HG02798 (cell line): ENCODE measurements around the gene ANKDD1A.
A peak's percentile ranks its signal among the peaks of the same experiment; 100 is the strongest.

Experiments
- ATAC-seq: cut with Tn5 transposase; IDR thresholded peaks from one replicate; pipeline ENCODE4 v1.9.1; 2021; ENCODE audit warnings: mild to moderate bottlenecking; ENCODE audit not compliant: unreplicated experiment, poor library complexity

ANKDD1A gene

DNA sequence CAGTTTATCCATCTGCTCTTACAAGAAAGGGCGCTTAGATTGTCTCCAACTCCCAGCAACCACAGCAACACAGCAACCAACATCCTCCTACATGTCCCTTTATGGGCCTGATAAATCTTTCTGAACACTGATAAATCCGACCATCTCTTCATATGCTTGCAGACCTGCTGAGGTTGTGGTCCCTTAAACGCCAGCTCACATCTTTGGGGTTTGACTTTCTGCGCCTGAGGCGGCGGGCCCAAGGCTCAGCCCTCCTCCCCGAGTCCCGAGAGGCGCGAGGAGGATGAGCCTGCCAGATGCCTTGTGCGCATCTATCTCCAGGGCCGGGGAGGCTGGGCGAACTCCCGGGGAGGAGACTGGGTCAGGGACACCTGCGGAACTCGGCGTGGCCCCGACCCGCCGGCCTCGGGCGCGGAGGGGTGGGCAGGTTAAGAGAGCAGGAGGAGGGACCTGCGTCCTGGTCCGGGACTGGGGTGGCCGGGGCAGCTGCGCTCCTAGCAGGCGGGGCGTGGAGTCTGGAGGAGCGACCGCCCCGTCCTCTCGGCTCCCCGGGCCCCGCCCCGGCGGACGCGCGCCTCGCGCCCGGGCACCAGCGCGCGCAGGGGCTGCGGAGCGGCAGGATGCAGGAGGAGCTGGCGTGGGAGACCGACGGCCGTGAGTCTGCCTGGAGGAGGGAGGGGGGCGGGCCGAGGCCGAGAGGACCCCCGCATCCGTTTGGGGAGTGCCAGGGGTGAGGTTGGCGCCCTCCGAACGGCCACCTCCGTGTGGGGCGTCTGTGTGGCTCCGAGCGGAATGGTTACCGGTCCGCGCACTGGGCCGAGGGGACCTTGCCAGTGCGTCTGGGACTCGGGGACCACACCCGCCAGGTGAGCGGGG lies at the start of gene ANKDD1A:
Gene ANKDD1A (plus strand): TSS at position 592 of the 876 bp plus-strand sequence. CDS start 29 bp downstream, at position 621.
- ATAC-seq: peak; percentile 68

DNA sequence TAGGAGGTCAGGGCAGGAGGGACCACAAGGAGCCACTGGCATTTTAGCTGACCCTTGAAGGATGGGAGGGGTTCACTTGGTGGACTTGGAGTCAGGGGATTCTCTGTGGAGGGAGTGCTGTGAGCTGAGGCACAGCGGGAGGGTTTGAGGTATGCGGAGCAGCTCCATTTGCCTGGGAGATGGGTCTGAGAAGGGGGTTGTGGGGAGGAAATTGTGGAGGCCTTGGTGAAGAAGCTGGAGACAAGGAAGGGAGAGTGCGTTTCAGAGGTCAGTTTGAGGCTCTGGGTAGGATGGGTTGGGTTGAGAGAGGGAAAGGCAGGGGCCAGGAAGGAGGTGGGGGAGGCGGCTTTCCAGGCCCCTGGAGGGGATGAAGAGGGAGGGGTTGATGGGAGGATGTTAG lies 49.7 kb upstream of the ANKDD1A start:
- ATAC-seq: no peak

DNA sequence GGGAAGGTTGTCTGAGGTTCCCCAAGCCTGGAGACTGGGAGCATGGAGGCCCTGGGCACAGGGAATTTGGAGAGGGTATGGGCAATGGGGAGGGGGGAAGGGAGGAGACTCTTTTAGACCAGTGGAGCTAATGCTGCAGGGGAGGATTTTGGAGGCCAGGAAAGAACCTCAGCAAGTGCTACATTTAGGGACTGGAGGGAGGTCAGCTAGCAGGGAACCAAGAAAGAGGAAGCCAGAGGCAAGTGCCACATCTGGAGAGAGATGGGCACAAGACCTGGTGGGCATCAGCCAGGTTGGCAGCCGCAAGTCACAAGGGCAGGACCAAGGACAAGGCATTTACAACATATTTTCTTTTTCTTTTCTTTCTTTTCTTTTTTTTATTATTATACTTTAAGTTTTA lies 49.3 kb upstream of the ANKDD1A start:
- no peak for ATAC-seq

DNA sequence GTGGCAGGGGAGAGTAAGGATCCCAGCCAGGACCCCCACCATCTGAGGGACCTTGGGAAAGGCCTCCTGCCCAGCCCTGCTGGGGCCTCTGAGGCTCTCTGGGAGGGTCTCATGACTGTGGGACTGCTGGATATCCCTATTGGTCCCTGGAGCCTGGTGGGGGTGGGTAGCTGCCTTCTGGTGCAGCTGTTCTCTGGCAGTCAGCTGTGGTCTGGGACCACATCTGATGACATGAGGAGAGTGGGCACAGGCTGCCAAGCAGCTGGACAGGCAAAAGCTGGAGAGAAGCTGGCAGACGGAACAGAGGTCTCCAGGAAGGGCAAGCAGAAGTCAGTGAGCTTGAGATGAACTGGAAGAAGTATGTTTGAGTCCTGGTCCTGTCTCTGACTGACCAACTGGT lies 47.6 kb upstream of the ANKDD1A start:
- ATAC-seq: no peak

DNA sequence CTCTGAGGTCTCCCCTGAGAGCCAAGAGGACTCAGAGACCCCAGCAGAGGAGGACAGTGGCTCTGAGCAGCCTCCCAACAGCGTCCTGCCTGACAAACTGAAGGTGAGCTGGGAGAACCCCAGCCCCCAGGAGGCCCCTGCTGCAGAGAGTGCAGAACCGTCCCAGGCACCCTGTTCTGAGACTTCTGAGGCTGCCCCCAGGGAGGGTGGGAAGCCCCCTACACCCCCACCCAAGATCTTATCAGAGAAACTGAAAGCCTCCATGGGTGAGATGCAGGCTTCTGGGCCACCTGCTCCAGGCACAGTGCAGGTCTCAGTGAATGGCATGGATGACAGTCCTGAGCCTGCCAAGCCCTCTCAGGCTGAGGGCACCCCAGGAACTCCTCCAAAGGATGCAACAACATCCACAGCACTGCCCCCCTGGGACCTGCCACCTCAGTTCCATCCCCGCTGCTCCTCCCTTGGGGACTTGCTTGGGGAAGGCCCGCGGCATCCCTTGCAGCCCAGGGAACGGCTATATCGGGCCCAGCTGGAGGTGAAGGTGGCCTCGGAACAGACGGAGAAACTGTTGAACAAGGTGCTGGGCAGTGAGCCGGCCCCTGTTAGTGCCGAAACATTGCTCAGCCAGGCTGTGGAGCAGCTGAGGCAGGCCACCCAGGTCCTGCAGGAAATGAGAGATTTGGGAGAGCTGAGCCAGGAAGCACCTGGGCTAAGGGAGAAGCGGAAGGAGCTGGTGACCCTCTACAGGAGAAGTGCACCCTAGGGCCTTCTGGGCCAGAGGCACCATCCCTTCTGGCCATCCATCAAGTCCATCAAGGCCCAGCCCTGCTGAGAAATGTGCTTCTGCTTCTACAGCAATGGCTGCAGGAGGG lies 46.3 kb upstream of the ANKDD1A start:
- peak; percentile 53 for ATAC-seq

DNA sequence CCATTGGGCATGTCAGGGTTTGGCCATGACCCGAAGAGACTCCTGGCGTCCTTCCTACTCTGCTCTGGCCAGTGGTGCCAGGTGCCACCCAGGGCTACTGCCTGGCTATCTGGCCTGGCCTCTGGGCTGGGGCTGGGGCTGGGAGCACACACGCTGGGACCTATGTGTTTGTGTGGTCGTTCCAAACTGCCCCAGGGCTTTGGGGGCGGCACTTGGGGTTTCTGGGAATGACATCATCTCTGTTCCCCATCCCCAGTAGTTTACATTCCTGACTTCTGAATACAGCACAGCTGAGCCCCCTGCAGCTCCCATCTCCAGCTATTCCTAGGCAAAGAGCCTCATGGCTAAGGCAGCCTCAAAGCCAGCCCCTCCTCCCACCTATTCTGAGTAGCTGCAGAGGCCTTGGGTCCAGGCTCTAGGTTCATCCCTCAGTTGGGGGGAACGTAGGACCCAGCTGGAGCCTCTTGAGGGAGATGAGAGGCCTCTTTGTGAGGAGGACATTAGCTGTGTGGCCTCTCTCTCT lies 45.6 kb upstream of the ANKDD1A start:
- no peak for ATAC-seq

DNA sequence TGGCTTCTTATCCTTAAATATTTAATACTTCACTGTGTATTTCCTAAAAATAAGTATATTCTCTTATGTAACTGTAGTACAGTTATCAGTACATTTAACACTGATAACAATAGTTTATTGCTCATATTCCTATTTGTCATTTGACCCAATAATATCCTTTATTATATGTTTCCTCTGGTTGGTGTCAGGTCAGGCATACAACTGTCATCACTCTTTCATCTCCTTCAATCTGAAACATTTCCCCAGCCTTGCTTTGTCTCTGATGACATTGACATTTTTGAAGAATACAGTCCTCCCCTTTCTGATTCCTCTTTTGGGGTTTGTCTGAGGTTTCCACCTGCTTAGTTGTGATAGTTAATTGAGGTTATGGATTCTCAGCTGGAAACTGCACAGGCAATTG lies 42.2 kb upstream of the ANKDD1A start:
- ATAC-seq: no peak

DNA sequence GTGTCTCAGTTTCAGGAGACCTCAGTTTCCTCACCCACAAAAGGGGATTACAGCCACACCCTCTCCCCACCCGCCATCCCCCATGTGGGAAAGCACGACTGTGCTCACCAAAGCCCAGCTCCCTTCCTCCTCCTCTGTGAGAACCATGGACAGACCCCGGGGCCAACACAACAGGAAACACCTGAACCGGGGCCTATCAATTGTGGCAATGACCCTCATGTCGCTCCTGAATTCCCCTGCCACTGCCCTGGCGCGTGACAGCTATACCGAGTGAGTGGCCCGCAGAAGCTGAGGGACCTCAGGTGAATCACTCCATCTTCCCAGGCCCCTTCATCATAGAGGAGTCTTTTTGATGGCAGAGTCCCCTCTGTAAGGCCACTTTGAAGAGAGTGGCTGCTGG lies 41.3 kb upstream of the ANKDD1A start:
- no peak for ATAC-seq

DNA sequence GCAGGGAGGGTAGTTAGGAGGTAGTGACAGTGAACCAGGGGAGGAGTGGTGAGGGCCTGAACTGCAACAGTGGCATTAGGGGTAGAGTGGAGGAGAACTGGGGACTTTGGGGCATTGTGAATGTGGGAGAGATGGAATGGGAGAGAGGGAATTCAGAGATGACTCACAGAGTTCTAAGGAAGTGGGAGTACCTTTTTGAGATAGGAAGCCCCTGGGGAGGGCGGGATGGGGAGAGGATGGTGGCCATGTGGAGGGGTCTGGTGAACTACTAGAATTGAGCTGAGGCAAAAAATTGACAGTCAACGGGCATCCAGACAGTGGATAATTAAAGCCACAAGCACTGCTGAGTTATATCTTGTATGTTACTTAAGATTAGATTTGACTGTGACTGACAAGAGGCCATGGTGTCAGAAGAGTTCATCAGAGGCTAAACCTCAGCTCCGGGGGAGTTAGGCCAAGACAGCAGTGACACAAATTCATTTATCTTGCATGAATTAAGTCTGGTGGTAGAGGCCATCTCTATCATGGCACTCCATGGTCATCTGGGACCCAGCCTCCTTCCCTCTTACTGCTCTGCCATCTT lies 36.0 kb upstream of the ANKDD1A start:
- no peak for ATAC-seq

DNA sequence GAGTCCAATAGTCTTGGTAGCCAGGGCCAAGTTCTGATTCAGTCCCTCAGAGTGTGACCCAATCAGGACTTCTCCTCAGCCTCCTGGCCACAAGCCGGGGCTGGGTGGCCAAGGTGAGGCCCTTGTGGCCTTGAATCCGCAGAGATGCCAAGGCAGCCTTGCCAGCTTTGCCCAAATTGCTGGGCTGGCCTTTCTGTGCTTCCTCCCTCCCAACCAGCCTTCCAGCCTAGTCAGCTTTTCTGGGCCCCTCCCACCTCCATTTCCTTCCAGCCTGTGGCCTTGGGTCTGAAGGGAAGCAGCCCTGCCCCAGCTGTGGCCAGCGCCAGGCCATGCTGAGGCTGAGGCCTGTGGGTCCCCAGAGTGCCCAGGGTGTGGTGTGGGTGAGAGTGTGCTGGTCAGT lies 34.3 kb upstream of the ANKDD1A start:
- ATAC-seq: no peak

DNA sequence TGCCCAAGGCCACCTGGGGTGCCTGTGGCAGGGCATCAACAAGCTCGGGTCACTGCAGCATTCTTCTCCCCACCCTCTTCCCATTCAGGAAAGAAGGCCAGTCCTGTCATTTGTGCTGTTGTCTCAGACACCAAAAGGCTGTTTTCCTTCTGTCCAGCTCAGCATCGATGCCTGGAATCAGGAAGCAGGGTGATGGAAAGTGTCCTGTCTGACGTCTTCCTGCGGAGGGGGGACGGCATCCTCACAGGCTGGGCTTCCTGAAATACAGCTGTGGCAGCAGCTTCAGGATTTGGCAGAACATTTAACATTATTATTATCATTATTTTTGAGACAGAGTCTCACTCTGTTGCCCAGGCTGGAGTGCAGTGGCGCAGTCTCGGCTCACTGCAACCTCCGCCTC lies 33.0 kb upstream of the ANKDD1A start:
- ATAC-seq: no peak

DNA sequence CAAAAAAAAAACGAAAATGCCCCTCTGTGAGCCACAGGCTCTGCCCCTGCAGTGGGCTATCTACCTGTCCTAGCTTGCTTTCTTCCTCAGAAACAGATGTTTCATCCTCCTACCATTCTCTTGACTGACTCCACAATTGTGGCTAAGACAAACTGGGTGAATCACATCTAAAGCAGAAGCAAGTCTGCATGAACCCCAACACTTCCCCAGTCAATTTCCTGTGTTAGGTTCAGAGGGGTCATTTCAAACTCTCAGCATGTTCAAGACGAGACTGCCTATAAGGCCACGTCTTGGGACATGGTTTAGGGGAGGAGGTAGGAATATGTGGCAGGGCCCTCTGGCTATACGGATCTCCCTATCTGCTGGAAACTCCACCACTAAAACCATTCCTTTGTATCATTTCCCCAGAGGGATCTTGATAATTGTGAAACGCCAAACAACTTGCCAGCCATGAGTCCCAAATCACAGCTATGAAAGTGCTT lies 28.6 kb upstream of the ANKDD1A start:
- peak; percentile 45 for ATAC-seq

DNA sequence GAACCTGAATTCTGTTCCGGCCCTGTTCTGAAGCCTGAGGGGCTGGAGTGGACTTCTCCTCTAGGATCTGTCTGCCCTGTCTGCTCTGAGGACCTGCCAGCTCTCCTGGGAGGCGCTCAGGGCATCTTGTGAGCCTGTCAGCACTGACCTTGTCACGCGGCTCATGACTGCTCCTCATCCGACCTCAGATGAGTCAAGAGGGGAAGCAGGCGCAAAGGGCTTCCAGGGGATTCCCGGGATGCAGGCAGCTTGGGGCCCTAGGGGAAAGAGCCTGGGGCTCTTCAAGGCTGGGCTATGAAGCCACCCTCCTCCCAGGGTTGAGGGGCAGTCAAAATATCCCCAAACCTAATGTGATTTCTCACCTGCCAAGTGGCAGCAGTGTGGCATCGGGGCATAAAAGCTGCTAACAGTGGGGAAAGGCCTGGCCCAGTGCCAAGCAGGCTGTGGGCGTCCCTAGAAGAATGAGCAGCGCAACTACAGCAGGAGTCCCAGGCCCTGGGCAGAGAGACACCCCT lies 27.6 kb upstream of the ANKDD1A start:
- ATAC-seq: peak; percentile 60

DNA sequence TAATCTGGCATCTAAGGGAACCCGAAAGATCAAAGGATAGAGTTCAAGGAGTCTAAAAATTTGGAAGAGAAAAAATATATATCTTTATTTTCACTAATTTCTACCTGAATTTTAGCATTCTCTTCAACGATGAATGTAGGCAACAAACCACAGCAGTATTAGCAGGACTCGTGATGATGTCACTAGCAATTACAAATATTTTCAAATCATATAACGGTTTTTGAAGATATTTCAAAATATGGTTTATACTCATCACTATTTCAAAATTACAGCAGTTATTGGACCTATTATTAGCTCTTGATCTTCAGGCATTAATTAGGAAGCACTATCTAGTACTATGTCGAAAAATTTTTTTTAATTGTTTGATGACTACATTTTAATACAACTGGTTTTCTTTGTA lies 27.0 kb upstream of the ANKDD1A start:
- ATAC-seq: no peak

DNA sequence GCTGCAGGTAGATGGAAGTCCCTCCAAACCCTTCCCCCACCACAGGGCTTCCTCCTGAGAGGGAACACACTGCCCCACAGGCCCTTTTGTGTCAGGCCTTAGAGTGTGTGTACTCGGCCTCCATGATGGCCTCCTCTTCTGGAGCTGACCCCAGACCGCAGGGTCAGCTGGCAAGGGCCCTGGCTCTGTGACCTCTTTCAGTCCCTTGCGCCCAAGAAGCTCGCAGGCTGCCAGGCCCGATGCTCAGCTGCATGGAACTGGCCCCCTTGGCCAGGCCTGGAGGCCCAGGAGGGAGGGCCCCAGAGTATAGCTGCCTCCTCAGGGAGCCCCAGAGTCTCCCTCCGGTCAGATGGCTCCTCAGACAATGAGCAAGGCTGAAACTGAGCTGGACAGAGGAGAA lies 23.4 kb upstream of the ANKDD1A start:
- no peak for ATAC-seq

DNA sequence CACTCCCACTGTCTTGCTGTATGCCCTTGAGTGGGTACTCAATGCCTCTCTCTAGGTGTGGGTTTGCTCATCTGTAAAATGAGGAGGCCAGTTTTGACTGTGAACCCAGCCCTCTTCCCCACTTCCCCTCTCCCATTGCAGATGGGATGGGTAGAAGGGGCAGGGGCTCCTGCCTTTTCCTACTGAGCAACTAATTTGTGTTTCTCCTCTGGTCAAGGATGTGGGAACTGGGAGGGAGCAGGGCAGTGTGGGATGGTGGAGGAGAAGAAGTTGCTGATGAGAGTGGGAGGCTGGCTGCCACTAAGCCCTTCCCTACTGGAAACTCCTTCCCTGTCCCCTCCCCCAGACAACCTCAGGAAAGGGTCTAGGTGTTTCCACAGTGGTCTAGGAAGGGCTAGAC lies 20.1 kb upstream of the ANKDD1A start:
- ATAC-seq: no peak

DNA sequence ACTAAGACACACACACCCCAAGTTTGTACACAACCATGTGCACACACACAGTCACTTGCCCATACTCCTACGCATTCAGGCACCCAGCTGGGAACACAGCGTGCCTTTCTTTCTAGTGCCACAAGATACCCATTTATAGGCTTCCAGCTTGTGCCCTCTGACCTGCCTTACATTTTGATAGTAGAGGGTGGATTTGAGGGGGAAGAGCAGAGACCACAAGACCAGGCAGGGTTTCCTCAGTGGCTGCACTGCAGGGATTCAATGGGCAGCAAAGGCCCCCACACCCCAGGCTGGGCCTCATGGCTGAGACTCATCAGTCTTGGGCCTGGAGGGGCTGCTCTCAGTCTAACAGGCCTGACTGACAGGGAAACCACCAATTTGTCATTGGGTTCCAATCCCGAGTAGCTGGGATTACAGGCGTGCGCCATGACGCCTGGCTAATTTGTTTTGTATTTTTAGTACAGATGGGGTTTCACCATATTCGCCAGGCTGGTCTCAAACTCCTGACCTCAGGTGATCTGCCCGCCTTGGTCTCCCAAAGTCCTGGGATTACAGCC lies 18.8 kb upstream of the ANKDD1A start:
- ATAC-seq: no peak

DNA sequence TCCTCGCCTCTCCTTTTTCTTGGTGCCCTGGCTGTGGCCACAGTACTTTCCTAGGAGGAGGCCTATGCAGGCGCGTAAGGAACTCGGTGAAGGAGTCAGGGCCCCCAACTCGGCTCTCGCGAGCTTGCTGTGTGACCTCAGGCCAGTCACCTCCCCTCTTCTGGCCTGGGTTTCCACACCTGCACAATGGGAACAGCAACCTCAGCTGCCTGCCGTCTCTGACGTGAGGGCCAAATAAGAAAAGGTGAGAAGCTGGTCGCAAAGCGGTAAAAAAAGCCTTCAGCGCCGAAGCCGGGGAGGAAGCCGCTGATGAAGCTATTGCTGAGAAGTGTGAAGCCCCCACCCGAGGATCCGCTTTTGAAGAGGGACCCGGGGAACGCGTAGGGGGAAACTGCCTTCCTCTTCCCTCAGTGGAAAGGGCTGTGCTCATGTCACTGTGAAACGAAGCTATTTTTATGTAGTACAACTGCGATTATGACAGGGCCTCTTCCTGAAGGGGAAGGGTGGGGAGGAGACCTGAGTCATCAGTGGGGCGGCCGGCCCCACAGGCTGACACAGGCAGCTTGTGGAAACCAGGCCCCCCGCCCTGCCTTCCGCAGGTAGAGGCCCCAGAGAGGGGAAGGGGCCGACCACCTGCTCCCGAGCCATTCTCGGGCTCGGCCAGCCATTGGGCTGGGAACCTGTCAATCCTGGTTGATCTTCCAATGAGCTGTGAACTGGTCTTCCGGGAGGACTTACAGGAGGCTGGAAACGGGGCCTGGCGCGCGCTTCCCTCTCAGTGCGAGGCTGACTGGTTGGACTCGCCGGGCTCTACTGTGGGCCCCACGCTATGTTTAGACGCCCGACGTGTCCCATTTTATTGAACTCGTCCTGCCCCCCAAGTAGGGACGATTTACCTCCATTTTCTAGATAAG lies 18.0 kb upstream of the ANKDD1A start:
- peak; percentile 80 for ATAC-seq
